GM21423 (cell line): ENCODE data around the gene PICALM.
"Not testable (repeated sequence)": the region's sequence is repeated elsewhere in the genome, so short reads cannot be mapped to it uniquely, and the experiment has no call there.

Experiments
- ATAC-seq: cut with Tn5 transposase; IDR thresholded peaks from one replicate; pipeline ENCODE4 v1.9.1; 2021; ENCODE audit warnings: mild to moderate bottlenecking, moderate library complexity; ENCODE audit not compliant: unreplicated experiment

The PICALM gene

GRCh38 chr11:86068951-86069407, at the start of gene PICALM:
PICALM (minus strand) TSS chr11:86069084; CDS start chr11:86068780, 304 bp downstream.
- ATAC-seq: peak; percentile 76

GRCh38 chr11:86118253-86118652, 49.4 kb upstream of the PICALM start:
- no peak for ATAC-seq

- ATAC-seq: no peak
These were observed 48.8 kb upstream of the PICALM start for GRCh38 chr11:86117712-86118063.

GRCh38 chr11:86117001-86117711, 48.3 kb upstream of the PICALM start:
- ATAC-seq: no peak

- peak; percentile 81 for ATAC-seq
These were observed 47.5 kb upstream of the PICALM start for GRCh38 chr11:86116386-86116726.

GRCh38 chr11:86115542-86116385, 46.9 kb upstream of the PICALM start:
- ATAC-seq: peak; percentile 31

- ATAC-seq: no peak
These were observed 40.2 kb upstream of the PICALM start for GRCh38 chr11:86108890-86109638.

- no peak for ATAC-seq
These were observed 39.3 kb upstream of the PICALM start for GRCh38 chr11:86108191-86108590.

GRCh38 chr11:86106916-86107315, 38.0 kb upstream of the PICALM start:
- no peak for ATAC-seq

- not testable (repeated sequence) for ATAC-seq
These were observed 37.1 kb upstream of the PICALM start for GRCh38 chr11:86106031-86106430.

- ATAC-seq: not testable (repeated sequence)
These were observed 36.7 kb upstream of the PICALM start for GRCh38 chr11:86105601-86106000.

GRCh38 chr11:86103808-86104207, 34.9 kb upstream of the PICALM start:
- no peak for ATAC-seq

GRCh38 chr11:86101941-86102407, 33.1 kb upstream of the PICALM start:
- no peak for ATAC-seq

GRCh38 chr11:86101493-86101892, 32.6 kb upstream of the PICALM start:
- ATAC-seq: no peak

- ATAC-seq: no peak
These were observed 31.0 kb upstream of the PICALM start for GRCh38 chr11:86099874-86100273.

GRCh38 chr11:86097980-86098379, 29.1 kb upstream of the PICALM start:
- no peak for ATAC-seq

GRCh38 chr11:86091566-86091965, 22.7 kb upstream of the PICALM start:
- no peak for ATAC-seq

- ATAC-seq: no peak
These were observed 22.2 kb upstream of the PICALM start for GRCh38 chr11:86091086-86091485.

- ATAC-seq: no peak
These were observed 20.8 kb upstream of the PICALM start for GRCh38 chr11:86089659-86090058.

GRCh38 chr11:86087688-86088087, 18.8 kb upstream of the PICALM start:
- ATAC-seq: not testable (repeated sequence)

GRCh38 chr11:86087256-86087655, 18.4 kb upstream of the PICALM start:
- ATAC-seq: no peak
